ENCODE results near the gene DUSP16. TPM values are rescaled to one million over a fixed set of nuclear protein-coding genes. Genes with fewer than 3 reads are reported as not detected.
"Not testable (repeated sequence)": the region's sequence is repeated elsewhere in the genome, so short reads cannot be mapped to it uniquely, and the experiment has no call there.

DUSP16 gene
- total and polyA plus RNA-seq, 2 donors, result 11.1 to 31.8 TPM

- not testable (repeated sequence) for DNase-seq (ENCODE audit: extremely low spot score); H3K4me1 ChIP-seq (ENCODE audit: insufficient read depth); H3K4me3 ChIP-seq (ENCODE audit: low read depth, low read length); H3K27ac ChIP-seq (ENCODE audit: low read depth); H3K36me3 ChIP-seq (ENCODE audit: insufficient read depth)
- WGBS, result 95% methylated on average over 7 of the region's 7 CpGs
Observed at GRCh38 chr12:12502130-12502814, 60.4 kb downstream of the DUSP16 start.

- DNase-seq (ENCODE audit: extremely low spot score), result no peak
- no peak overlapping the region for H3K4me3 ChIP-seq (ENCODE audit: low read depth, low read length)
- WGBS, result 78% methylated on average over 3 of the region's 3 CpGs
- H3K27ac ChIP-seq (ENCODE audit: low read depth), result no peak overlapping the region
- peaks cover 2% of the 10 kb centered on the region for H3K4me1 ChIP-seq (ENCODE audit: insufficient read depth)
- no peaks in the 10 kb centered on the region for H3K36me3 ChIP-seq (ENCODE audit: insufficient read depth)
Observed at GRCh38 chr12:12501121-12501520, 61.5 kb downstream of the DUSP16 start.

GRCh38 chr12:12499909-12500604, 62.6 kb downstream of the DUSP16 start:
- no peak for DNase-seq (ENCODE audit: extremely low spot score)
- Histone ChIP-seq H3K4me1 (ENCODE audit: insufficient read depth) (no peaks in the 10 kb centered on the region), H3K36me3 (ENCODE audit: insufficient read depth) (no peaks in the 10 kb centered on the region), H3K27ac (ENCODE audit: low read depth) (no peak overlapping the region), H3K4me3 (ENCODE audit: low read depth, low read length) (no peak overlapping the region)
- 93% methylated on average over 5 of the region's 5 CpGs for WGBS

- no peak overlapping the region for H3K27ac ChIP-seq (ENCODE audit: low read depth)
- no peak overlapping the region for H3K4me3 ChIP-seq (ENCODE audit: low read depth, low read length)
- no peak for DNase-seq (ENCODE audit: extremely low spot score)
- WGBS, result 93% methylated on average over 4 of the region's 4 CpGs
- no peaks in the 10 kb centered on the region for H3K4me1 ChIP-seq (ENCODE audit: insufficient read depth)
- H3K36me3 ChIP-seq (ENCODE audit: insufficient read depth), result no peaks in the 10 kb centered on the region
Observed at GRCh38 chr12:12498210-12498609, 64.5 kb downstream of the DUSP16 start.

GRCh38 chr12:12495536-12495935, 67.1 kb downstream of the DUSP16 start:
- 94% methylated on average over 1 of the region's 1 CpG for WGBS
- Histone ChIP-seq H3K27ac (ENCODE audit: low read depth) (no peak overlapping the region), H3K4me3 (ENCODE audit: low read depth, low read length) (no peak overlapping the region), H3K4me1 (ENCODE audit: insufficient read depth) (no peaks in the 10 kb centered on the region), H3K36me3 (ENCODE audit: insufficient read depth) (no peaks in the 10 kb centered on the region)
- no peak for DNase-seq (ENCODE audit: extremely low spot score)

GRCh38 chr12:12492547-12492946, 70.1 kb downstream of the DUSP16 start:
- Histone ChIP-seq H3K4me1 (ENCODE audit: insufficient read depth) (no peaks in the 10 kb centered on the region), H3K36me3 (ENCODE audit: insufficient read depth) (no peaks in the 10 kb centered on the region), H3K4me3 (ENCODE audit: low read depth, low read length) (no peak overlapping the region), H3K27ac (ENCODE audit: low read depth) (no peak overlapping the region)
- no peak for DNase-seq (ENCODE audit: extremely low spot score)
- 91% methylated on average over 5 of the region's 5 CpGs for WGBS

- DNase-seq (ENCODE audit: extremely low spot score), result no peak
- Histone ChIP-seq H3K4me3 (ENCODE audit: low read depth, low read length) (no peak overlapping the region), H3K4me1 (ENCODE audit: insufficient read depth) (no peaks in the 10 kb centered on the region), H3K36me3 (ENCODE audit: insufficient read depth) (no peaks in the 10 kb centered on the region), H3K27ac (ENCODE audit: low read depth) (no peak overlapping the region)
Observed at GRCh38 chr12:12491606-12492005, 71.1 kb downstream of the DUSP16 start.

- no peaks in the 10 kb centered on the region for H3K36me3 ChIP-seq (ENCODE audit: insufficient read depth)
- H3K27ac ChIP-seq (ENCODE audit: low read depth), result no peak overlapping the region
- H3K4me3 ChIP-seq (ENCODE audit: low read depth, low read length), result no peak overlapping the region
- no peak for DNase-seq (ENCODE audit: extremely low spot score)
- H3K4me1 ChIP-seq (ENCODE audit: insufficient read depth), result no peaks in the 10 kb centered on the region
- WGBS, result 96% methylated on average over 8 of the region's 8 CpGs
Observed at GRCh38 chr12:12488823-12489550, 73.7 kb downstream of the DUSP16 start.

GRCh38 chr12:12488296-12488695, 74.4 kb downstream of the DUSP16 start:
- Histone ChIP-seq H3K36me3 (ENCODE audit: insufficient read depth) (no peaks in the 10 kb centered on the region), H3K27ac (ENCODE audit: low read depth) (no peak overlapping the region), H3K4me3 (ENCODE audit: low read depth, low read length) (no peak overlapping the region), H3K4me1 (ENCODE audit: insufficient read depth) (no peaks in the 10 kb centered on the region)
- DNase-seq (ENCODE audit: extremely low spot score), result no peak
- WGBS, result 96% methylated on average over 4 of the region's 4 CpGs

GRCh38 chr12:12487490-12487889, 75.2 kb downstream of the DUSP16 start:
- 93% methylated on average over 6 of the region's 6 CpGs for WGBS
- no peak for DNase-seq (ENCODE audit: extremely low spot score)

GRCh38 chr12:12486661-12487240, 75.9 kb downstream of the DUSP16 start:
- 91% methylated on average over 6 of the region's 6 CpGs for WGBS
- no peak overlapping the region for H3K4me3 ChIP-seq (ENCODE audit: low read depth, low read length)
- H3K27ac ChIP-seq (ENCODE audit: low read depth), result no peak overlapping the region
- no peaks in the 10 kb centered on the region for H3K36me3 ChIP-seq (ENCODE audit: insufficient read depth)
- H3K4me1 ChIP-seq (ENCODE audit: insufficient read depth), result no peaks in the 10 kb centered on the region
- no peak for DNase-seq (ENCODE audit: extremely low spot score)

More at GRCh38 chr12:12487490-12487889, 75.2 kb downstream of the DUSP16 start:
- Histone ChIP-seq H3K36me3 (ENCODE audit: insufficient read depth) (no peaks in the 10 kb centered on the region), H3K27ac (ENCODE audit: low read depth) (no peak overlapping the region), H3K4me3 (ENCODE audit: low read depth, low read length) (no peak overlapping the region), H3K4me1 (ENCODE audit: insufficient read depth) (no peaks in the 10 kb centered on the region)

- H3K36me3 ChIP-seq (ENCODE audit: insufficient read depth), result no peaks in the 10 kb centered on the region
- H3K4me3 ChIP-seq (ENCODE audit: low read depth, low read length), result no peak overlapping the region
- no peak overlapping the region for H3K27ac ChIP-seq (ENCODE audit: low read depth)
- no peak for DNase-seq (ENCODE audit: extremely low spot score)
- 82% methylated on average over 3 of the region's 3 CpGs for WGBS
- no peaks in the 10 kb centered on the region for H3K4me1 ChIP-seq (ENCODE audit: insufficient read depth)
Observed at GRCh38 chr12:12483438-12483837, 79.2 kb downstream of the DUSP16 start.

GRCh38 chr12:12482959-12483358, 79.7 kb downstream of the DUSP16 start:
- no peak overlapping the region for H3K4me3 ChIP-seq (ENCODE audit: low read depth, low read length)
- 95% methylated on average over 6 of the region's 6 CpGs for WGBS
- no peak for DNase-seq (ENCODE audit: extremely low spot score)
- H3K36me3 ChIP-seq (ENCODE audit: insufficient read depth), result no peaks in the 10 kb centered on the region
- no peaks in the 10 kb centered on the region for H3K4me1 ChIP-seq (ENCODE audit: insufficient read depth)
- H3K27ac ChIP-seq (ENCODE audit: low read depth), result no peak overlapping the region
